Activated naive CD4-positive, alpha-beta T cell (primary cell): ENCODE measurements around the gene CIDEC.

Source experiments
- DNase-seq, 4 experiments: peaks; one replicate each; lab custom pipeline; 2025; lab: John Stamatoyannopoulos, UW

The CIDEC gene

GRCh38 chr3:9879830-9880549 lies at the start of gene CIDEC:
TSS of gene CIDEC (minus strand) at chr3:9880253. CDS start at chr3:9878486, 1,767 bp downstream.
- DNase-seq = no peak

- DNase-seq = no peak
These were observed 48.1 kb upstream of the CIDEC start for GRCh38 chr3:9928158-9928557.

- no peak for DNase-seq
These were observed 38.4 kb upstream of the CIDEC start for GRCh38 chr3:9918261-9919038.

- DNase-seq = no peak
These were observed 37.8 kb upstream of the CIDEC start for GRCh38 chr3:9917820-9918219.

- peak in 1 of 4 experiments; percentile 24 for DNase-seq
These were observed 37.0 kb upstream of the CIDEC start, which contains the start of gene IL17RC for GRCh38 chr3:9916734-9917680. TSS of gene IL17RC (plus strand) at chr3:9917098. CDS start at chr3:9917316, 218 bp downstream.

- no peak for DNase-seq
These were observed 36.3 kb upstream of the CIDEC start for GRCh38 chr3:9916346-9916733.

GRCh38 chr3:9915254-9916141 lies 35.4 kb upstream of the CIDEC start:
- DNase-seq = peak in 1 of 4 experiments; percentile 18

GRCh38 chr3:9914559-9915253 lies 34.7 kb upstream of the CIDEC start:
- DNase-seq = no peak

- DNase-seq = no peak
These were observed 34.0 kb upstream of the CIDEC start for GRCh38 chr3:9914011-9914410.

- no peak for DNase-seq
These were observed 33.5 kb upstream of the CIDEC start for GRCh38 chr3:9913601-9914000.

- DNase-seq = no peak
These were observed 32.4 kb upstream of the CIDEC start for GRCh38 chr3:9912294-9912935.

- no peak for DNase-seq
These were observed 31.8 kb upstream of the CIDEC start for GRCh38 chr3:9911863-9912262.

GRCh38 chr3:9909221-9910013 lies 29.4 kb upstream of the CIDEC start:
- DNase-seq = no peak

- no peak for DNase-seq
These were observed 28.2 kb upstream of the CIDEC start for GRCh38 chr3:9908286-9908685.

- DNase-seq = no peak
These were observed 26.4 kb upstream of the CIDEC start for GRCh38 chr3:9906480-9906879.

GRCh38 chr3:9903904-9904303 lies 23.9 kb upstream of the CIDEC start:
- DNase-seq = no peak

- DNase-seq = no peak
These were observed 23.2 kb upstream of the CIDEC start for GRCh38 chr3:9903238-9903624.

- DNase-seq = no peak
These were observed 22.6 kb upstream of the CIDEC start, which contains the start of gene IL17RE for GRCh38 chr3:9902372-9903237. TSS of gene IL17RE (plus strand) at chr3:9902848. CDS start at chr3:9902933, 85 bp downstream.
